ENCODE measurements around the gene ME1. TPM values are rescaled to one million over a fixed set of nuclear protein-coding genes. Genes with fewer than 3 reads are reported as not detected.
"Not testable (repeated sequence)": the region's sequence is repeated elsewhere in the genome, so short reads cannot be mapped to it uniquely, and the experiment has no call there.

Gene ME1
- total RNA-seq, 1 donor: 1.3 TPM

- Histone ChIP-seq H3K4me3 (ENCODE audit: low read length) (no peak overlapping the region), H3K9me3 (ENCODE audit: low read depth, low read length) (no peaks in the 10 kb centered on the region), H3K27me3 (ENCODE audit: insufficient read depth, low read length) (no peaks in the 10 kb centered on the region), H3K4me1 (ENCODE audit: insufficient read depth, low read length) (no peaks in the 10 kb centered on the region)
Measured at GRCh38 chr6:83343121-83343520, 87.7 kb downstream of the ME1 start.

- Histone ChIP-seq H3K9me3 (ENCODE audit: low read depth, low read length) (no peaks in the 10 kb centered on the region), H3K4me3 (ENCODE audit: low read length) (no peak overlapping the region), H3K27me3 (ENCODE audit: insufficient read depth, low read length) (no peaks in the 10 kb centered on the region), H3K4me1 (ENCODE audit: insufficient read depth, low read length) (no peaks in the 10 kb centered on the region)
Measured at GRCh38 chr6:83341765-83342164, 89.1 kb downstream of the ME1 start.

- not testable (repeated sequence) for H3K4me1 ChIP-seq (ENCODE audit: insufficient read depth, low read length); H3K4me3 ChIP-seq (ENCODE audit: low read length); H3K27me3 ChIP-seq (ENCODE audit: insufficient read depth, low read length); H3K9me3 ChIP-seq (ENCODE audit: low read depth, low read length)
Measured at GRCh38 chr6:83333916-83334315, 96.9 kb downstream of the ME1 start.

- no peaks in the 10 kb centered on the region for H3K4me1 ChIP-seq (ENCODE audit: insufficient read depth, low read length)
Measured at GRCh38 chr6:83333500-83333899, 97.4 kb downstream of the ME1 start.

GRCh38 chr6:83314693-83315092, 116.2 kb downstream of the ME1 start:
- Histone ChIP-seq H3K4me1 (ENCODE audit: insufficient read depth, low read length) (no peaks in the 10 kb centered on the region), H3K4me3 (ENCODE audit: low read length) (no peak overlapping the region), H3K9me3 (ENCODE audit: low read depth, low read length) (no peaks in the 10 kb centered on the region), H3K27me3 (ENCODE audit: insufficient read depth, low read length) (no peaks in the 10 kb centered on the region)

More at GRCh38 chr6:83333500-83333899, 97.4 kb downstream of the ME1 start:
- H3K4me3 ChIP-seq (ENCODE audit: low read length): no peak overlapping the region
- H3K27me3 ChIP-seq (ENCODE audit: insufficient read depth, low read length): no peaks in the 10 kb centered on the region
- no peaks in the 10 kb centered on the region for H3K9me3 ChIP-seq (ENCODE audit: low read depth, low read length)

- no peak overlapping the region for H3K4me3 ChIP-seq (ENCODE audit: low read length)
- H3K27me3 ChIP-seq (ENCODE audit: insufficient read depth, low read length): no peaks in the 10 kb centered on the region
- H3K9me3 ChIP-seq (ENCODE audit: low read depth, low read length): no peaks in the 10 kb centered on the region
Measured at GRCh38 chr6:83313882-83314281, 117.0 kb downstream of the ME1 start.

GRCh38 chr6:83311231-83311630, 119.6 kb downstream of the ME1 start:
- Histone ChIP-seq H3K4me1 (ENCODE audit: insufficient read depth, low read length) (no peaks in the 10 kb centered on the region), H3K27me3 (ENCODE audit: insufficient read depth, low read length) (no peaks in the 10 kb centered on the region), H3K9me3 (ENCODE audit: low read depth, low read length) (no peaks in the 10 kb centered on the region), H3K4me3 (ENCODE audit: low read length) (no peak overlapping the region)

More at GRCh38 chr6:83313882-83314281, 117.0 kb downstream of the ME1 start:
- H3K4me1 ChIP-seq (ENCODE audit: insufficient read depth, low read length): no peaks in the 10 kb centered on the region

- no peaks in the 10 kb centered on the region for H3K4me1 ChIP-seq (ENCODE audit: insufficient read depth, low read length)
- no peaks in the 10 kb centered on the region for H3K27me3 ChIP-seq (ENCODE audit: insufficient read depth, low read length)
- no peaks in the 10 kb centered on the region for H3K9me3 ChIP-seq (ENCODE audit: low read depth, low read length)
- no peak overlapping the region for H3K4me3 ChIP-seq (ENCODE audit: low read length)
Measured at GRCh38 chr6:83310046-83310445, 120.8 kb downstream of the ME1 start.

GRCh38 chr6:83309344-83309743, 121.5 kb downstream of the ME1 start:
- no peaks in the 10 kb centered on the region for H3K27me3 ChIP-seq (ENCODE audit: insufficient read depth, low read length)
- no peaks in the 10 kb centered on the region for H3K9me3 ChIP-seq (ENCODE audit: low read depth, low read length)
- H3K4me3 ChIP-seq (ENCODE audit: low read length): no peak overlapping the region
- H3K4me1 ChIP-seq (ENCODE audit: insufficient read depth, low read length): no peaks in the 10 kb centered on the region

GRCh38 chr6:83308833-83309232, 122.0 kb downstream of the ME1 start:
- no peak overlapping the region for H3K4me3 ChIP-seq (ENCODE audit: low read length)
- no peaks in the 10 kb centered on the region for H3K27me3 ChIP-seq (ENCODE audit: insufficient read depth, low read length)
- no peaks in the 10 kb centered on the region for H3K4me1 ChIP-seq (ENCODE audit: insufficient read depth, low read length)
- H3K9me3 ChIP-seq (ENCODE audit: low read depth, low read length): no peaks in the 10 kb centered on the region

GRCh38 chr6:83307849-83308248, 123.0 kb downstream of the ME1 start:
- no peak overlapping the region for H3K4me3 ChIP-seq (ENCODE audit: low read length)
- no peaks in the 10 kb centered on the region for H3K4me1 ChIP-seq (ENCODE audit: insufficient read depth, low read length)
- no peaks in the 10 kb centered on the region for H3K9me3 ChIP-seq (ENCODE audit: low read depth, low read length)

GRCh38 chr6:83303426-83303825, 127.4 kb downstream of the ME1 start:
- H3K9me3 ChIP-seq (ENCODE audit: low read depth, low read length): no peaks in the 10 kb centered on the region
- H3K4me3 ChIP-seq (ENCODE audit: low read length): no peak overlapping the region
- H3K4me1 ChIP-seq (ENCODE audit: insufficient read depth, low read length): no peaks in the 10 kb centered on the region
- no peaks in the 10 kb centered on the region for H3K27me3 ChIP-seq (ENCODE audit: insufficient read depth, low read length)

More at GRCh38 chr6:83307849-83308248, 123.0 kb downstream of the ME1 start:
- no peaks in the 10 kb centered on the region for H3K27me3 ChIP-seq (ENCODE audit: insufficient read depth, low read length)

GRCh38 chr6:83294676-83295075, 136.2 kb downstream of the ME1 start:
- Histone ChIP-seq H3K4me1 (ENCODE audit: insufficient read depth, low read length) (no peaks in the 10 kb centered on the region), H3K9me3 (ENCODE audit: low read depth, low read length) (no peaks in the 10 kb centered on the region), H3K4me3 (ENCODE audit: low read length) (no peak overlapping the region), H3K27me3 (ENCODE audit: insufficient read depth, low read length) (no peaks in the 10 kb centered on the region)

- H3K9me3 ChIP-seq (ENCODE audit: low read depth, low read length): no peaks in the 10 kb centered on the region
- no peaks in the 10 kb centered on the region for H3K4me1 ChIP-seq (ENCODE audit: insufficient read depth, low read length)
Measured at GRCh38 chr6:83292900-83293843, 137.7 kb downstream of the ME1 start.

GRCh38 chr6:83287298-83287697, 143.6 kb downstream of the ME1 start:
- H3K4me1 ChIP-seq (ENCODE audit: insufficient read depth, low read length); H3K4me3 ChIP-seq (ENCODE audit: low read length); H3K9me3 ChIP-seq (ENCODE audit: low read depth, low read length); H3K27me3 ChIP-seq (ENCODE audit: insufficient read depth, low read length): not testable (repeated sequence)

More at GRCh38 chr6:83292900-83293843, 137.7 kb downstream of the ME1 start:
- H3K4me3 ChIP-seq (ENCODE audit: low read length): no peak overlapping the region
- no peaks in the 10 kb centered on the region for H3K27me3 ChIP-seq (ENCODE audit: insufficient read depth, low read length)

- no peaks in the 10 kb centered on the region for H3K9me3 ChIP-seq (ENCODE audit: low read depth, low read length)
- H3K4me1 ChIP-seq (ENCODE audit: insufficient read depth, low read length): no peaks in the 10 kb centered on the region
- H3K4me3 ChIP-seq (ENCODE audit: low read length): no peak overlapping the region
- no peaks in the 10 kb centered on the region for H3K27me3 ChIP-seq (ENCODE audit: insufficient read depth, low read length)
Measured at GRCh38 chr6:83285917-83286316, 144.9 kb downstream of the ME1 start.

Data from mononuclear cell (primary cell).